ENCODE data around the gene SNX12.

DNA sequence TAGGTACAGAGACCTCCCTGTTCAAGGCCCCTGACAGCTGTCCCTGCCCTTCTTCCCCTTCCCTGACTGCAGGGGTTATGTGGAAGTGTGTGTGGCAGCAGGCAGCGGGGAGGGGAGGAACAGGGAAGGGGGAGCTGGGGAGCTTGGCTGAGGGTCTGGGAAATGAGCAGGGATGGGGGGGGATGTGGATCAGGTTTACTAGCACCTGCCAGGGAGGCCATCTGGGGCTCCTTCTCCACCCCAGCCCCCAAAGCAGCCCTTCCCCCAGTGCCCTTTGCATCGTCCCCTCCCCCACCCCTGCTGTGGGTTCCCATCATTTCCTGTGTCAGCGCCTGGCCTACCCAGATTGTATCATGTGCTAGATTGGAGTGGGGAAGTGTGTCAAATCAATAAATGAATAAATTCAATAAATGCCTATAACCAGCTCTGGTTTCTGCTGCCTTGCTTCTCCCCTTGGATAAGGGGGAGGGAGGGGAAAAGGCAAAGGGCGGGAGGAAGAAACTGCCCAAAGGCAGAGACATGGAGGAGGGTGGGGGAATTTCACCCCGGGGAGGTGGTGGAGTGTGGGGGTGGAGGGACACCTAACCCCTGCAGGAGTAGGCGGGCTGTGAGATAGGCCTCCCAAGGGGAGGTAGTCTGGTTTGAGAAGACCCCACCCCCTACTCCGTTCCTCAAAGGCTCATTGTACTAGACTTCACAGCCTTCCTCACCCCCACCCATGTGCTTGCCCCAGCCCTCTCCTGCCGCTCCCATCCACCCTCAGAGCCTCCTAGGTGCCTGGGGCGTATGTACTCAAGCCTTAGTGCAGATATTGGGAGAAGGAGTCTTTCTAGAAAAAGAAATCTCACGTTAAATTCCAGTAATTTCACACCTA lies 35.2 kb upstream of the SNX12 start:
- TF ChIP-seq, protein P1, sequence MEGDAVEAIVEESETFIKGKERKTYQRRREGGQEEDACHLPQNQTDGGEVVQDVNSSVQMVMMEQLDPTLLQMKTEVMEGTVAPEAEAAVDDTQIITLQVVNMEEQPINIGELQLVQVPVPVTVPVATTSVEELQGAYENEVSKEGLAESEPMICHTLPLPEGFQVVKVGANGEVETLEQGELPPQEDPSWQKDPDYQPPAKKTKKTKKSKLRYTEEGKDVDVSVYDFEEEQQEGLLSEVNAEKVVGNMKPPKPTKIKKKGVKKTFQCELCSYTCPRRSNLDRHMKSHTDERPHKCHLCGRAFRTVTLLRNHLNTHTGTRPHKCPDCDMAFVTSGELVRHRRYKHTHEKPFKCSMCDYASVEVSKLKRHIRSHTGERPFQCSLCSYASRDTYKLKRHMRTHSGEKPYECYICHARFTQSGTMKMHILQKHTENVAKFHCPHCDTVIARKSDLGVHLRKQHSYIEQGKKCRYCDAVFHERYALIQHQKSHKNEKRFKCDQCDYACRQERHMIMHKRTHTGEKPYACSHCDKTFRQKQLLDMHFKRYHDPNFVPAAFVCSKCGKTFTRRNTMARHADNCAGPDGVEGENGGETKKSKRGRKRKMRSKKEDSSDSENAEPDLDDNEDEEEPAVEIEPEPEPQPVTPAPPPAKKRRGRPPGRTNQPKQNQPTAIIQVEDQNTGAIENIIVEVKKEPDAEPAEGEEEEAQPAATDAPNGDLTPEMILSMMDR (IDR thresholded peaks at IDR 0.05; ENCODE audit: poor library complexity, severe bottlenecking) = no peak
- TF ChIP-seq TAF1 (IDR thresholded peaks at IDR 0.05; ENCODE audit: low read depth) = no peak
- TF ChIP-seq, protein P2, sequence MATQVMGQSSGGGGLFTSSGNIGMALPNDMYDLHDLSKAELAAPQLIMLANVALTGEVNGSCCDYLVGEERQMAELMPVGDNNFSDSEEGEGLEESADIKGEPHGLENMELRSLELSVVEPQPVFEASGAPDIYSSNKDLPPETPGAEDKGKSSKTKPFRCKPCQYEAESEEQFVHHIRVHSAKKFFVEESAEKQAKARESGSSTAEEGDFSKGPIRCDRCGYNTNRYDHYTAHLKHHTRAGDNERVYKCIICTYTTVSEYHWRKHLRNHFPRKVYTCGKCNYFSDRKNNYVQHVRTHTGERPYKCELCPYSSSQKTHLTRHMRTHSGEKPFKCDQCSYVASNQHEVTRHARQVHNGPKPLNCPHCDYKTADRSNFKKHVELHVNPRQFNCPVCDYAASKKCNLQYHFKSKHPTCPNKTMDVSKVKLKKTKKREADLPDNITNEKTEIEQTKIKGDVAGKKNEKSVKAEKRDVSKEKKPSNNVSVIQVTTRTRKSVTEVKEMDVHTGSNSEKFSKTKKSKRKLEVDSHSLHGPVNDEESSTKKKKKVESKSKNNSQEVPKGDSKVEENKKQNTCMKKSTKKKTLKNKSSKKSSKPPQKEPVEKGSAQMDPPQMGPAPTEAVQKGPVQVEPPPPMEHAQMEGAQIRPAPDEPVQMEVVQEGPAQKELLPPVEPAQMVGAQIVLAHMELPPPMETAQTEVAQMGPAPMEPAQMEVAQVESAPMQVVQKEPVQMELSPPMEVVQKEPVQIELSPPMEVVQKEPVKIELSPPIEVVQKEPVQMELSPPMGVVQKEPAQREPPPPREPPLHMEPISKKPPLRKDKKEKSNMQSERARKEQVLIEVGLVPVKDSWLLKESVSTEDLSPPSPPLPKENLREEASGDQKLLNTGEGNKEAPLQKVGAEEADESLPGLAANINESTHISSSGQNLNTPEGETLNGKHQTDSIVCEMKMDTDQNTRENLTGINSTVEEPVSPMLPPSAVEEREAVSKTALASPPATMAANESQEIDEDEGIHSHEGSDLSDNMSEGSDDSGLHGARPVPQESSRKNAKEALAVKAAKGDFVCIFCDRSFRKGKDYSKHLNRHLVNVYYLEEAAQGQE (IDR thresholded peaks at IDR 0.05; ENCODE audit: borderline replicate concordance) = no peak
